Bronchus fibroblast of lung (primary cell): ENCODE data around the gene YY2. TPM values are rescaled to one million over a fixed set of nuclear protein-coding genes. Genes with fewer than 3 reads are reported as not detected.

Experiments used
- total RNA-seq: library from RNA; depleted of rRNA; stranded (reverse); fragments of >200 nt; gene quantifications from 2 replicates; pipeline ENCODE4 v1.2.3, GENCODE V29; 2015

Gene YY2
- total RNA-seq, result 0.59 and 1.0 TPM in 2 replicates

GRCh38 chrX:21855937-21856415 lies at the start of gene YY2:
YY2 (plus strand) TSS chrX:21855987; CDS start chrX:21856485, 498 bp downstream.

GRCh38 chrX:21839334-21840192 lies 16.2 kb upstream of the YY2 start, which contains the start of gene MBTPS2:
MBTPS2 (plus strand) TSS chrX:21839617; CDS start chrX:21839735, 118 bp downstream.

Other genes with a start within 250 kb of the YY2 start
- gene KLHL34, start 197.7 kb upstream of the YY2 start, total RNA-seq, result under 0.01 TPM in 1 of 2 replicates, not detected in the other
- not detected in 2 replicates for gene SMPX, start 97.9 kb upstream of the YY2 start, total RNA-seq
- 6.4 and 7.6 TPM in 2 replicates for gene MBTPS2, start 16.4 kb upstream of the YY2 start, total RNA-seq
- 183 and 220 TPM in 2 replicates for gene SMS, start 84.7 kb downstream of the YY2 start, total RNA-seq
- 0.45 and 0.50 TPM in 2 replicates for gene PHEX, start 176.3 kb downstream of the YY2 start, total RNA-seq